GM12872 (cell line): ENCODE results near the gene SPPL3.

Experiments used
- TF ChIP-seq, protein P1 (sequence below): IDR thresholded peaks from 3 replicates; pipeline ENCODE4 v1.5.1; 2011; ENCODE audit warnings: low read depth, mild to moderate bottlenecking, low read length, moderate library complexity; ENCODE audit not compliant: insufficient read depth

SPPL3 gene

DNA sequence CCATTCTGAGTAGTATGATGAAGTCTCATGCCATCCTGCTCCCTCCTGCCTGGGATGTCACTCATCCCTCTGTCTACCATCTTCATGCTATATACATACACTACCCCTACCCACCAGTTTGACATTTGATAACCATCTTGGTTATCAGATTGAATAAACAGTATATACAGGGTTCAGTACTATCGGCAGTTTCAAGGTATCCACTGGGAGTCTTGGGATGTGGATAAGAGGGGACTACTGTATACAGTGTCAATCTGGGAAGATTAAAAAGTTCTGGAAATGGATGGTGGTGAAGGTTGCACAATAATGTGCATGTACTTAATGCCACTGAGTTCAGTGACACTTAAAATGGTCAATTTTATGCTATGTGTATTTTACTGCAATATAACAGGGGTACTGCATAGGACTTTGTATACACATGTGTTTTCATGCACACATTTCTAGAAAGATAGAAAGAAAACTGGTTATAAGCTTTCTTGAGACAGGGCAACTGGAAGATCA is 22.1 kb downstream of the SPPL3 start:
- TF ChIP-seq, protein P1, sequence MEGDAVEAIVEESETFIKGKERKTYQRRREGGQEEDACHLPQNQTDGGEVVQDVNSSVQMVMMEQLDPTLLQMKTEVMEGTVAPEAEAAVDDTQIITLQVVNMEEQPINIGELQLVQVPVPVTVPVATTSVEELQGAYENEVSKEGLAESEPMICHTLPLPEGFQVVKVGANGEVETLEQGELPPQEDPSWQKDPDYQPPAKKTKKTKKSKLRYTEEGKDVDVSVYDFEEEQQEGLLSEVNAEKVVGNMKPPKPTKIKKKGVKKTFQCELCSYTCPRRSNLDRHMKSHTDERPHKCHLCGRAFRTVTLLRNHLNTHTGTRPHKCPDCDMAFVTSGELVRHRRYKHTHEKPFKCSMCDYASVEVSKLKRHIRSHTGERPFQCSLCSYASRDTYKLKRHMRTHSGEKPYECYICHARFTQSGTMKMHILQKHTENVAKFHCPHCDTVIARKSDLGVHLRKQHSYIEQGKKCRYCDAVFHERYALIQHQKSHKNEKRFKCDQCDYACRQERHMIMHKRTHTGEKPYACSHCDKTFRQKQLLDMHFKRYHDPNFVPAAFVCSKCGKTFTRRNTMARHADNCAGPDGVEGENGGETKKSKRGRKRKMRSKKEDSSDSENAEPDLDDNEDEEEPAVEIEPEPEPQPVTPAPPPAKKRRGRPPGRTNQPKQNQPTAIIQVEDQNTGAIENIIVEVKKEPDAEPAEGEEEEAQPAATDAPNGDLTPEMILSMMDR, result no peak

DNA sequence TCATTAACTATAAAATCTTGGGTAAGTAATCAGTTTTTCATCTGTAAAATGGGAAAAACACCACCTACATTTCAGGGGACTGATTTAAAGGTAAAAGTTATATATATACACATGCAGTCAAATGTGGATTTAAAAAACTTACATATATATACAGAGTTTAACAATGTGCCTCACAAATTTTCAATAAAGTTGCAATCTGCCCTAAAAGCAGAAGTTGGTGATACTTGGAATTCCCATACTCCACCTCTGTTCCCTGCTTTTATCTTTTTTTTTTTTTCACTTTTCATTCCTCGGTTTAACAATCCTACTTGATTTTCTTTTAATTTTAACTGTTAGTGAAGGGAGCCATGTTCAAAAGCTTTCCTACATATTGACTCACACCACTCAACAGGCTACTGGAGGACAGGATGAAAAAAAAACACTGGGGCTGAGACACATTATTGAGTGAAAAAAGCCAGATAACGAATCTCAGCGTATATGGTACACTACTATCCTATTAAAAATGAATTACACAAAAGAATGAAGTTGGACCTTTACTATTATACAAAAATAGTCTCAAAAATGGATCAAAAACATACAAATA is 24.3 kb downstream of the SPPL3 start:
- TF ChIP-seq, protein P1, result no peak

- TF ChIP-seq, protein P1, result no peak
Measured at GRCh38 chr12:120879102-120879501, 25.1 kb downstream of the SPPL3 start.

- TF ChIP-seq, protein P1, result no peak
Measured at GRCh38 chr12:120874547-120875245, 29.5 kb downstream of the SPPL3 start.

GRCh38 chr12:120873226-120873625 is 30.9 kb downstream of the SPPL3 start:
- TF ChIP-seq, protein P1, result no peak

- TF ChIP-seq, protein P1, result no peak
Measured at GRCh38 chr12:120872487-120872886, 31.7 kb downstream of the SPPL3 start.

GRCh38 chr12:120870415-120870814 is 33.7 kb downstream of the SPPL3 start:
- TF ChIP-seq, protein P1, result no peak
